Activated CD8-positive, alpha-beta memory T cell treated with anti-CD3 and anti-CD28 coated beads, Interleukin-2, amount 50 U/mL, for 4 hours (primary cell): ENCODE measurements around the gene PGAM4.
"Not testable (repeated sequence)": the region's sequence is repeated elsewhere in the genome, so short reads cannot be mapped to it uniquely, and the experiment has no call there.

Source experiments
- DNase-seq: peaks from one replicate; pipeline ENCODE4 v3.0.0-alpha.2; 2020

PGAM4 gene

DNA sequence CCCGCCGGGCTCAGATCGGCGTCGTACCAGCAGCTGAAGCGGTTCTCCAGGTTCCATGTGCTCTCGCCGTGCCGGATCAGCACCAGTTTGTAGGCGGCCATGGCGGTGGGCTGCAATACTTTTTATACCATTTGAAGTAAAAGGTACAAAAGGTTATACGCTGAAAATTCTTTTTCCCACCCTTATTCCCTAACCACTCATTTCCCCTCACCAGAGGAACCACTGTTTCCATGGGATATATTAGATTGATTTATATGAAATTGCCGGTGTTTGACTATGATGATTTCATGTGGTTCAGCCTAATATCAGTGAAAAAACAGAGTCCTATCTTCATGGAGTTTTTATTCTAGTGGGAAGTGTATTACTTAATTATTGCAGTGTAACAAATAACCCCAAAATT lies at the start of gene PGAM4:
Gene PGAM4 (minus strand): TSS at position 101 of the 400 bp plus-strand sequence. CDS start 0 bp downstream, at position 101.
- DNase-seq: no peak

DNA sequence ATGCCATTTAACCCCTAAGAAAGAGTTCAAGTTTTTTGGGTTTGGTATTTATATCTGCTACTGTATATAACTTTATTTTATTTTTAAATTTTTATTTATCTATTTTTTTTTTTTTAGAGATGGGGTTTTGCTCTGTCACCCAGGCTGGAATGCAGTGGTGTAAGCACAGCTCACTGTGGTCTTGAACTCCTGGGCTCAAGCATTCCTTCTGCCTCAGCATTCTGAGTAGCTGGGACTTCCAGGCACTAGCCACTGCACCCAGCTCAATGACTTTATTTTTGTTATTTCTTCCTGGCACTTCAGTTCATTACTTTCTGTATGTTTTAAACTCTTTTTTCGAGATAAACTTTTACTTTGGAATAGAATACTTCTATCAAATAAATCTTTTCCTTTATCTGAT lies 42.4 kb upstream of the PGAM4 start:
- DNase-seq: no peak

GRCh38 chrX:77979870-77980269 lies 10.4 kb upstream of the PGAM4 start:
- no peak for DNase-seq

- DNase-seq: no peak
These were observed 8.1 kb upstream of the PGAM4 start for GRCh38 chrX:77977518-77977917.

GRCh38 chrX:77977095-77977494 lies 7.7 kb upstream of the PGAM4 start:
- DNase-seq: no peak

GRCh38 chrX:77975755-77976154 lies 6.3 kb upstream of the PGAM4 start:
- no peak for DNase-seq

GRCh38 chrX:77967631-77968030 lies 1.8 kb downstream of the PGAM4 start:
- no peak for DNase-seq

GRCh38 chrX:77966361-77966760 lies 3.1 kb downstream of the PGAM4 start:
- no peak for DNase-seq

DNA sequence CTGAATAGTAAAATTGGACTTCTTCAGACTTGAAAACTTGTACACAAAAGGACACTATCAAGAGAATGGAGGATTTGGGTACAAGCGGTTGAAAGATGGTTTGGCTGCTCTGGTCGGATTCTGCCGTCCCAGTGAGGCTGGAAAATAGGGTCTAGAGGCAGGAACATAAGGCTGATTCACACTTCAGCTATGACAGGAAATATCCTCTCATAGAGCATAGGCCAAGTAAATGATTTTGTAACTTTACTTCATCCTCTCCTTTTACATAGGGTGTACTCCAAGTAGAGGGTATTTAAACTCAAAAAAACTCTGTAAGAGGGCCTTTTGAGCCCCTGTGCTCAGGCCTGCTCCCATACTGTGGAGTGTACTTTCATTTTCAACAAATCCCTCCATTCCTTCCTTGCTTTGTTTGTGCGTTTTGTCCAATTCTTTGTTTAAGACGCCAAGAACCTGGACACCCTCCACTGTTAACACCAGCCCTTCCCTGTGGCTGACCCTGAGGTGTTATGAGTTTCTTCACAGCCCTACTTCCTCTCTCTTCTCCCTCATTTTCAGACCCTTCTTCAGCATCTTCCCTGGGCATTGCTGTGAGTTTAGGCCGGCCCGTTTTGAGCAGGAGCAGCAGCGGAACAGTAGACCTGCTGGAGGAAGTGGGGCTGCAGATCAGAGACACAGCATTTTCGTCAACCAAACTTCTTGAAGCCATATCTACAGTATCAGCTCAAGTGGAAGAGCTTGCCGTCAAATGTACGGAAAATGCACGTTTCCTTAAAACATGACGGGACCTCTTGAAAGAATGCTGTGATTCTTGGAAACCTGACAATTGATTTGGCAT lies 7.2 kb downstream of the PGAM4 start:
- no peak for DNase-seq

GRCh38 chrX:77961063-77961462 lies 8.4 kb downstream of the PGAM4 start:
- DNase-seq: no peak

DNA sequence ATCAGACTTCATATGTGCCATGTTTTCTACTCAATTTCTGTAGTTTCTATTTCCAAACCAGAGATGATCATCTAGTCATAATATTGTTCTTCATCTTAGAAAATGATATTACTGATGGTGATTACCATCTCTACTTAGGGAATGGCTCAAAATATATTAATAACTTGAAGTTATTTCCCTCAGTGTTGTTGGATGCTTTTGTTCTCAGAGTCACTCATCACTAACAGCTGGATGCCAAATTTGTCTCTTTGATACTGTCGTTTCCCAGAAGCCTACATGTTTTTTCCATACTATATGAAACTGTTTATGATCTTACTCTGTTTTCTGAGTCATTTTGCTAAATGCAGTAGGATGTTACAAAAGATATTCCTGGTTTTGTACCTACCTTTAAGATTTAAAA lies 8.9 kb downstream of the PGAM4 start:
- no peak for DNase-seq

GRCh38 chrX:77953708-77954107 lies 15.7 kb downstream of the PGAM4 start:
- DNase-seq: no peak

GRCh38 chrX:77953302-77953701 lies 16.1 kb downstream of the PGAM4 start:
- no peak for DNase-seq

GRCh38 chrX:77952173-77952572 lies 17.3 kb downstream of the PGAM4 start:
- no peak for DNase-seq

DNA sequence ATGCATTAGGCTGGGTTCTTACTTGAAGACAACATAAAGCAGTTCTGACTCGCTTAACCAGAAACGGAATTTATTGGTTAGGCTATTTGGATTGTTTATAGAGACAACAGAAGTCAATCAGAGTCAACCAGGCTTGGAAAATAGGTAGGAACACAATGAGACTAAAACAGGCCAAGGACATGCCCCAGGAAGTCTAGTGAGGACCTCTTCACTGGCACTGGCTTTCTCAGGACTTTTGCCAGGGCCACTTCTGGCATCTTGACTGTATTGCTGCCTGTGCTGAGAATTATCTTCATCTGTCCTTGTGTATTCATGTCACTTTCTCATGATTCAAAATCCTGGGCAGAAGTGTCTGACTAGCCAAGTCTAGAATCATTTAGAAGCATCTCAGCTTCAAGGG lies 19.6 kb downstream of the PGAM4 start:
- no peak for DNase-seq

DNA sequence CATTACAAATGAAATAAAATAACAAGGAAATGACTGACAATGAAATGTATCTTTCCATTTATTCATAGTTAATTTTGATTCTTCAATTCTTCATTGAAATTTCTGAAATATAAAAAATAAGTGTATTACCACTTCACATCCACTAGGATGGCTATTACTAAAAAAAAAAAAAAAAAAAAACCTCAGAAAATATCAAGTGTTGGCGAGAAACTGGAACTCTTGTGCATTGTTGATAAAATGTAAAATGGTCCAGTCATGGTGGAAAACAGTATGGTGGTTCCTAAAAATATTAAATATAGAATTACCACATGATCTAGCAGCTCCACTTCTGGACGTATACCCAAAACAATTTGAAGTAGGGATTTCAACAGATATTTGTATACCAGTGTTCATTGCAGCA lies 22.9 kb downstream of the PGAM4 start:
- DNase-seq: no peak

- no peak for DNase-seq
These were observed 23.4 kb downstream of the PGAM4 start for GRCh38 chrX:77945910-77946545.

GRCh38 chrX:77945031-77945430 lies 24.4 kb downstream of the PGAM4 start:
- DNase-seq: not testable (repeated sequence)

- DNase-seq: no peak
These were observed 31.3 kb downstream of the PGAM4 start for GRCh38 chrX:77938083-77938680.

DNA sequence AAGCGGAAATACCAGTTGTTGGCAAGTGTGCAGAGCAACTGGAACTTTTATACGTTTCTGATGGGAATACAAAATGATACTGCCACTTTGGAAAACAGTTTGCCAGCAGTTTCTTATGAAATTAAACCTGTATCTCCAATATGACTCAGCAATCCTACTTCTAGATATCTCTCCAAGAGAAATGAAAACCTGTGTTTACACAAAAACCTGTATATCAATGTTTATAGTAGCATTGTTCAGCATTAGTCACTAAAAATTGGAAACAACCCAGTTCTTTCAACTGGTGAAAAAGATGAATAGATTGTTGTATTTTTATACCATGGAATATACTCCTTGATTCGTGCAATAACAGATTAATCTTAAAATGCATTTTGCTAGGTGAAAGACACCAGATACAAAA lies 32.1 kb downstream of the PGAM4 start:
- DNase-seq: no peak

DNA sequence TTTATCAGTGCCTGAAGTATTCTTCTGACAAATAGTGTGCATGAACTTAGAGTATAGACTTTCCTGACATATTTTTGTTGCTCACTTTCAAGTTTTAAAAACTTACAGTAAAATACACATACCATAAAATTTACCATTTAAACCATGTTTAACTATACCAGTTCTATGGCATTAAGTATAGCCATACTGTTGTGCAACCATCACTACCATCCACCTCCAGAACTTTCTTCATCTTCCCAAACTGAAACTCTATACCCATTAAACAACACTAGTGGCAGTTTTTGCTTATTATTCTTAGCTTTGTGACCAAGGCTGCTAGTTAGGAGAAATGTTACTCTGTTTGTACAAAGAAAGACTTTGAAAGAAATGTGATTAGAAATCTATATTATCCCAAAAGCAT lies 33.1 kb downstream of the PGAM4 start:
- DNase-seq: no peak

- DNase-seq: no peak
These were observed 33.6 kb downstream of the PGAM4 start for GRCh38 chrX:77935886-77936285.

GRCh38 chrX:77930581-77930980 lies 38.9 kb downstream of the PGAM4 start:
- DNase-seq: no peak

- no peak for DNase-seq
These were observed 43.7 kb downstream of the PGAM4 start for GRCh38 chrX:77925764-77926163.
